Measurements from ENCODE around the gene TMEM183A. TPM values are rescaled to one million over a fixed set of nuclear protein-coding genes. Genes with fewer than 3 reads are reported as not detected.

The TMEM183A gene
- total and polyA plus RNA-seq, 2 experiments from 2014 or later = 65.2 to 78.8 TPM

DNA sequence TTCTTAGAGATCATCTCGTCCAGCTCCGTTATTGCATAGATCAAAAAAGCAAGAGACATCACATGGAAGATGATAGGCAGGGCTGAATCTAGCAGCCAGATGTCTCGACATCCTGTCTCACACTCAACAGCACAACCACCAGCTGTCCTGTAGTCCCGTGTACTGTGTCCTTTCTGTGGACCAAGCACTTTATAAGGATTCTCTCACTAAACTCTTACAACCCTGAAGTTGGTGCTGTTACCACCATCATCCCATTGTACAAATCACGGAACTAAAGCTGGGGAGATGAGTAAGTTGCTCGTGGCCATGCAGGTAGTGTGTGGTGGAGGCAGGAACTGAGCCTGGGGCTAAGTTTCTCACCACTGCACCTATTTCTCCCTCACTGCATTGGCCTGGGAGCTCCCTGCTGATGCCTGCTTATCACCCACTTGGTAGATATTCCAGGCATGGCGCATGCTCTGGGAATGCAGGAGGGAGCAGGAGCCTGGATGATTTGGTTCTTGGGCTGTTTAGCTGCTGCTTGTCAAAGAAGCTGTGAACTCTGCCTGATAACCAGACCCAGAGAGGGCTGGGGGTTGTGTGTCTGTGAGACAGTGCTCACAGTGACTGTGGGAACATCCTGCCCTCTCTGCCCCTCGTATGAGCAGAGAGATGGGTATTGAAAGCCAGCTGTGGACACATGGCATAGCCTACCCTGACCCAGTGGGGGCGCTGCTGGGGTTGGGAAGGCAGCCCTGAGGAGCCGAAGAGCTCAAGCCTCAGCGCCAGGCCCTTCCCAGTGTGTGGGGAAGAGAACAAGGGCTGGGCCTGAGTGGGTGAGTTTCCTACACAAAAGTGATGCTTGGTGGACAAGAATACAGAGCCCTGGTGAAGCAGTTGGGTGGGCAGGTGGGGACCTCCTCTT lies 32.7 kb downstream of the TMEM183A start:
- H3K9me3 ChIP-seq (ENCODE audit: low read depth) = no peaks in the 10 kb centered on the region
- H3K9me2 ChIP-seq (replicated peaks; ENCODE audit: insufficient read depth) = no peaks in the 10 kb centered on the region
- H3K4me3 ChIP-seq = no peak overlapping the region
- no peak overlapping the region for H3K27ac ChIP-seq
- H2AFZ ChIP-seq = no peak overlapping the region
- H3K27me3 ChIP-seq = no peaks in the 10 kb centered on the region
- no peak overlapping the region for H3K4me2 ChIP-seq
- TF ChIP-seq EZH2 (IDR thresholded peaks at IDR 0.05; ENCODE audit: borderline replicate concordance) = no peak
- peak; percentile 27 for TF ChIP-seq CTCF (IDR thresholded peaks at IDR 0.05; ENCODE audit: poor library complexity)
- no peak for TF ChIP-seq EZH2phosphoT487 (IDR thresholded peaks at IDR 0.05; ENCODE audit: low read depth, severe bottlenecking, unreplicated experiment)
- WGBS (ENCODE audit: low lambda C conversion rate, missing lambda C conversion rate) = 44% methylated on average over 11 of the region's 11 CpGs
- H3K36me3 ChIP-seq (replicated peaks; ENCODE audit: insufficient read depth, low read depth) = no peaks in the 10 kb centered on the region
- no peaks in the 10 kb centered on the region for H3K79me2 ChIP-seq
- peaks cover 22% of the 10 kb centered on the region for H3K4me1 ChIP-seq (ENCODE audit: insufficient read depth)
- DNase-seq (ENCODE audit: low spot score) = peak; percentile 64
- H4K20me1 ChIP-seq (ENCODE audit: insufficient read depth, poor library complexity, severe bottlenecking) = no peaks in the 10 kb centered on the region

- no peaks in the 10 kb centered on the region for H3K9me3 ChIP-seq (ENCODE audit: low read depth)
- no peaks in the 10 kb centered on the region for H3K36me3 ChIP-seq (replicated peaks; ENCODE audit: insufficient read depth, low read depth)
- peaks cover 20% of the 10 kb centered on the region for H3K4me1 ChIP-seq (ENCODE audit: insufficient read depth)
- H3K27ac ChIP-seq = no peak overlapping the region
- no peaks in the 10 kb centered on the region for H3K27me3 ChIP-seq
- no peak overlapping the region for H3K4me2 ChIP-seq
- WGBS (ENCODE audit: low lambda C conversion rate, missing lambda C conversion rate) = 38% methylated on average over 5 of the region's 5 CpGs
- no peaks in the 10 kb centered on the region for H3K79me2 ChIP-seq
- TF ChIP-seq EZH2 (IDR thresholded peaks at IDR 0.05; ENCODE audit: borderline replicate concordance) = no peak
- no peak for DNase-seq (ENCODE audit: low spot score)
- no peaks in the 10 kb centered on the region for H3K9me2 ChIP-seq (replicated peaks; ENCODE audit: insufficient read depth)
- no peaks in the 10 kb centered on the region for H4K20me1 ChIP-seq (ENCODE audit: insufficient read depth, poor library complexity, severe bottlenecking)
- H3K4me3 ChIP-seq = no peak overlapping the region
- no peak overlapping the region for H2AFZ ChIP-seq
Measured at GRCh38 chr1:203040513-203041275, 33.5 kb downstream of the TMEM183A start.

GRCh38 chr1:203041351-203041932 lies 34.3 kb downstream of the TMEM183A start:
- DNase-seq (ENCODE audit: low spot score) = no peak
- Histone ChIP-seq H2AFZ (no peak overlapping the region), H3K9me3 (ENCODE audit: low read depth) (no peaks in the 10 kb centered on the region), H3K4me1 (ENCODE audit: insufficient read depth) (peaks cover 13% of the 10 kb centered on the region), H3K27me3 (no peaks in the 10 kb centered on the region), H3K4me2 (no peak overlapping the region), H3K27ac (no peak overlapping the region), H3K9me2 (replicated peaks; ENCODE audit: insufficient read depth) (no peaks in the 10 kb centered on the region), H3K4me3 (no peak overlapping the region), H4K20me1 (ENCODE audit: insufficient read depth, poor library complexity, severe bottlenecking) (no peaks in the 10 kb centered on the region), H3K36me3 (replicated peaks; ENCODE audit: insufficient read depth, low read depth) (no peaks in the 10 kb centered on the region), H3K79me2 (no peaks in the 10 kb centered on the region)
- 48% methylated on average over 3 of the region's 3 CpGs for WGBS (ENCODE audit: low lambda C conversion rate, missing lambda C conversion rate)
- TF ChIP-seq CTCF (IDR thresholded peaks at IDR 0.05; ENCODE audit: poor library complexity) (no peak), EZH2phosphoT487 (IDR thresholded peaks at IDR 0.05; ENCODE audit: low read depth, severe bottlenecking, unreplicated experiment) (no peak), EZH2 (IDR thresholded peaks at IDR 0.05; ENCODE audit: borderline replicate concordance) (no peak)
